ENCODE measurements around the gene ST6GALNAC3. TPM values are rescaled to one million over a fixed set of nuclear protein-coding genes. Genes with fewer than 3 reads are reported as not detected.

Gene ST6GALNAC3
- polyA plus RNA-seq, 1 experiment, result 0.05 TPM

DNA sequence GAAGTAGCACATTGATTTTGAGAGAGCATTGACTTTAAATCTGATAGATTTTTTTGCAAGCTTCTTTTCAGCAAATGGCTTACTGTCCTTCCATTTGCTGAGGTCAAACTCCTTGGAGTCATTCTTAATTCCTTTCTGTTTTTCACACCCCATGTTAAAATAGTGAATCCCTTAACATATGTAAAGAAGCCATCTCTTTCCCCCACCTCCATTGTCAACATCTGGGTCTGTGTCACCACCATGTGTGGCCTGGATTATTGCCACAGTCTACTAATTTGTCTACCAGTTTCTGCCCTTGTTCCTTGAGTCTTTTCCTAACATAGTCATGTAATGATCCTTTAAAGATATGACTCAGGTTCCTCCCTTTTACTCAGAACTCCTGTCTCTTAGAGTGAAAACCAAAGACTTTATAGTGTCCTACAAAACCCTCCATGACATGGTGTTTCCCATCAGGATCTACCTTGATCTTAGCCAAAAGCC lies 104.7 kb downstream of the ST6GALNAC3 start:
- H3K36me3 ChIP-seq (ENCODE audit: control insufficient read depth, insufficient read depth, low read length), result no peaks in the 10 kb centered on the region
- H3K27me3 ChIP-seq (ENCODE audit: control insufficient read depth, insufficient read depth, low read length), result no peaks in the 10 kb centered on the region
- ChIA-PET POLR2A (no interaction called here), CTCF (no interaction called here)
- TF ChIP-seq, protein P1, sequence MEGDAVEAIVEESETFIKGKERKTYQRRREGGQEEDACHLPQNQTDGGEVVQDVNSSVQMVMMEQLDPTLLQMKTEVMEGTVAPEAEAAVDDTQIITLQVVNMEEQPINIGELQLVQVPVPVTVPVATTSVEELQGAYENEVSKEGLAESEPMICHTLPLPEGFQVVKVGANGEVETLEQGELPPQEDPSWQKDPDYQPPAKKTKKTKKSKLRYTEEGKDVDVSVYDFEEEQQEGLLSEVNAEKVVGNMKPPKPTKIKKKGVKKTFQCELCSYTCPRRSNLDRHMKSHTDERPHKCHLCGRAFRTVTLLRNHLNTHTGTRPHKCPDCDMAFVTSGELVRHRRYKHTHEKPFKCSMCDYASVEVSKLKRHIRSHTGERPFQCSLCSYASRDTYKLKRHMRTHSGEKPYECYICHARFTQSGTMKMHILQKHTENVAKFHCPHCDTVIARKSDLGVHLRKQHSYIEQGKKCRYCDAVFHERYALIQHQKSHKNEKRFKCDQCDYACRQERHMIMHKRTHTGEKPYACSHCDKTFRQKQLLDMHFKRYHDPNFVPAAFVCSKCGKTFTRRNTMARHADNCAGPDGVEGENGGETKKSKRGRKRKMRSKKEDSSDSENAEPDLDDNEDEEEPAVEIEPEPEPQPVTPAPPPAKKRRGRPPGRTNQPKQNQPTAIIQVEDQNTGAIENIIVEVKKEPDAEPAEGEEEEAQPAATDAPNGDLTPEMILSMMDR (IDR thresholded peaks at IDR 0.05; ENCODE audit: insufficient read depth, low read depth, low read length), result no peak
- H3K4me3 ChIP-seq (ENCODE audit: low read depth, low read length), result no peak overlapping the region
- no peak for DNase-seq (ENCODE audit: low read depth)

DNA sequence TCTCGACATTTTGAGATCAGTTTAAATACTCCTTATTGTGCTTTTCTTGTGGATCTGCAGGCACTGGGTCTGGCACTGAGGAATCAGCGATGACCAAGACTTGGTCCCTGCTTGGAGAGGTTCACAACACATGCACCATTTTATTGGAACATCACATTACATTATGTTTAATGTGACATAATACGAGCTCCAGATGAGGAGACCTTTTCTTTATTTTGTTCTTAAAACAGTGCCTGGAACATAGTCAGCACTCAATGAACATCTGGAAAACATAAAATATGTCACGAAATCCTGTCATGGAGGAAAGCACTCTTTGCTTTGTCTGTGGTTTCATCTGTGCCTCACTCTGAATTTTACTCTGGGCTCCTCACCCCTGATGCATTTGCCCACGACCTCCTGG lies 110.7 kb downstream of the ST6GALNAC3 start:
- H3K36me3 ChIP-seq (ENCODE audit: control insufficient read depth, insufficient read depth, low read length), result no peaks in the 10 kb centered on the region
- H3K4me3 ChIP-seq (ENCODE audit: low read depth, low read length), result no peak overlapping the region
- CTCF ChIA-PET, result interaction anchor here (1.0 kb wide), 1 partner anchor 31 kb away, joined by 3 read pairs; no protein-coding TSS in a partner anchor
- TF ChIP-seq, protein P1 (IDR thresholded peaks at IDR 0.05; ENCODE audit: insufficient read depth, low read depth, low read length), result no peak
- POLR2A ChIA-PET, result no interaction called here
- no peak for DNase-seq (ENCODE audit: low read depth)
- H3K27me3 ChIP-seq (ENCODE audit: control insufficient read depth, insufficient read depth, low read length), result no peaks in the 10 kb centered on the region

DNA sequence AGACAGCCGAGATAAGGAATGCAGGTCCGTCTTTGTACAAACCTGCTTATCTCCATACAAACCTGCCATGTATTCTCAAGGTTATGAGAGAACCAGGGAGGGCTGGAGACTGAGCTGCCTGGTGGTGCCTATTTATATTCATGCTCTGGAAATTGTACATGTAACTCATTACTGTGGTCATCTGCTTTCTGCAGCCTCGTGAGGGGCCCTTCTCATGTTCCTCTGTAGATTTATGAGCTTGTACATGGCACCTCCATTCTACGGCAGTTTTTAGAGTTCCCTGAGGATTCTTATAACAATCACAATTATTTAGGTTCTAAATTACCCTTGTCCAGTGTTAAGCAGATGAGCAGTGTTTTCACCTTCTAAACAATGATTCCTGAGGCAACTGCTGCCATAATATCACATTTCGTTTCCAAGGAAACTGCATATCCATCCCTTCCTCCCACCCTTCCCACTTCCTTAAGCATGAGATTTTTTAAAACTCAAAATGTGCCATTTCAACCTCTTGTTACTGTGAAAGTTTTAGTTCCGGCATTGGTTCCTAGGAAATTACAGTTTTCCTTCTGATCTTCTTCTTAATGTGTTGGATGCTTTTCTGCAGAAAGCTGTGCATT lies 112.1 kb downstream of the ST6GALNAC3 start:
- no peak overlapping the region for H3K4me3 ChIP-seq (ENCODE audit: low read depth, low read length)
- H3K36me3 ChIP-seq (ENCODE audit: control insufficient read depth, insufficient read depth, low read length), result no peaks in the 10 kb centered on the region
- H3K27me3 ChIP-seq (ENCODE audit: control insufficient read depth, insufficient read depth, low read length), result no peaks in the 10 kb centered on the region
- POLR2A ChIA-PET, result no interaction called here
- DNase-seq (ENCODE audit: low read depth), result no peak
- TF ChIP-seq, protein P1 (IDR thresholded peaks at IDR 0.05; ENCODE audit: insufficient read depth, low read depth, low read length), result no peak
- CTCF ChIA-PET, result no interaction called here

DNA sequence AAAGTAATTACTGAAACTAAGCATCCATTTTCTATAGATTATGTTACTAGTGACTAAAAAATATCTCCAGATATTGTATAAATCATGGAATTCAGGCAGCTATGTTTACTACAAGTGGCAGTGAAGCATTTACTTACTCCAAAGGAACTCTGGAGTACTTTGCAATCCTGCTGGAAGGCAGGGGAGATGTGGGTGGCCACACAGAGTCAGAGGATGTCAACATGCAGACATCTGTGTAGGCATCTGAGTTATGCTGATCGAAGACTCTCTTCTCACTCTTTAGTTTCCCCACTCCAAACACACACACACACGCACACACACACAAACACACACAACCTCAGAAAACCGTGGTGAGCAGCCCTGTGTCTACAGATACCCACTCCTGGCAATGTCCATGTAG lies 112.9 kb downstream of the ST6GALNAC3 start:
- TF ChIP-seq, protein P1 (IDR thresholded peaks at IDR 0.05; ENCODE audit: insufficient read depth, low read depth, low read length), result no peak
- no peaks in the 10 kb centered on the region for H3K36me3 ChIP-seq (ENCODE audit: control insufficient read depth, insufficient read depth, low read length)
- no peaks in the 10 kb centered on the region for H3K27me3 ChIP-seq (ENCODE audit: control insufficient read depth, insufficient read depth, low read length)
- ChIA-PET POLR2A (no interaction called here), CTCF (no interaction called here)
- no peak for DNase-seq (ENCODE audit: low read depth)
- H3K4me3 ChIP-seq (ENCODE audit: low read depth, low read length), result no peak overlapping the region

DNA sequence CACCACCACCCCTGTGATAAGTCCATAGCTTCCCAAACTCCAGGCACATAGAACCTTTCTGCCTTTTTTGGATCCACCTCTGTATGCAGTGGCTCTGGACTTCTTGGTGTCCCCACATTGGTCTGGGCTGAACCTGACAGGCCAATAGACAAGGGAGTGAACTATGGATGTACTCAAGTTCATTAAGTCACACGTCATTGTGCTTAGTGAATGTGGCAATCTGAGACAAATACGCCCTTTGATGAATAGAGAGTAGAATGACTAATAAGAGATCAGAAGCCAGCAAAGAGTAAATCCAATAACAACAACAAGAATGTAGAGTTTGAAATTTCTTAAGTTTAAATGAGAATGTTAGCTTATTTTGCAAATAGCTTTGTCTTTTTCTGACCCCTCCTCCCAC lies 114.8 kb downstream of the ST6GALNAC3 start:
- CTCF ChIA-PET, result interaction anchor here (0.5 to 0.7 kb wide), 3 partner anchors 14 to 582 kb away, joined by 3 to 4 read pairs (median 3); no protein-coding TSS in a partner anchor
- H3K4me3 ChIP-seq (ENCODE audit: low read depth, low read length), result no peak overlapping the region
- no peaks in the 10 kb centered on the region for H3K27me3 ChIP-seq (ENCODE audit: control insufficient read depth, insufficient read depth, low read length)
- POLR2A ChIA-PET, result no interaction called here
- TF ChIP-seq, protein P1 (IDR thresholded peaks at IDR 0.05; ENCODE audit: insufficient read depth, low read depth, low read length), result no peak
- no peaks in the 10 kb centered on the region for H3K36me3 ChIP-seq (ENCODE audit: control insufficient read depth, insufficient read depth, low read length)
- no peak for DNase-seq (ENCODE audit: low read depth)
